Naive B cell (primary cell): ENCODE data around the gene SP8. TPM values are rescaled to one million over a fixed set of nuclear protein-coding genes. Genes with fewer than 3 reads are reported as not detected.
A peak's percentile ranks its signal among the peaks of the same experiment; 100 is the strongest.

Experiments used
- ATAC-seq, 2 donors: fragments of 150-1000 bp; cut with Tn5 transposase; 2 replicates each; pipeline ENCODE4 v1.10.0; 2021; ENCODE audit warnings: low read depth in 2 of 2, mild to moderate bottlenecking in 2 of 2, moderate library complexity in 2 of 2
- DNase-seq: peaks from one replicate; pipeline ENCODE4 v3.0.0; 2022
- H3K27ac Mint-ChIP-seq, 6 donors: one replicate each; pipeline ENCODE4 v1.8.0; 2020 to 2022; ENCODE audit warnings: mild to moderate bottlenecking in 6 of 6, mixed read lengths in 6 of 6, moderate library complexity in 5 of 6, inconsistent platforms in 2 of 6
- H3K27me3 Mint-ChIP-seq, 3 donors: one replicate each; pipeline ENCODE4 v1.8.0; 2021 to 2022; ENCODE audit warnings: mixed read lengths in 3 of 3, mild to moderate bottlenecking in 1 of 3
- H3K36me3 Mint-ChIP-seq, 2 donors: one replicate each; pipeline ENCODE4 v1.8.0; 2020 to 2022; ENCODE audit warnings: mixed read lengths in 2 of 2, inconsistent platforms in 1 of 2, mild to moderate bottlenecking in 1 of 2
- H3K4me1 Mint-ChIP-seq, 3 donors: one replicate each; pipeline ENCODE4 v1.8.0; 2020 to 2022; ENCODE audit warnings: mixed read lengths in 3 of 3, inconsistent platforms in 1 of 3, mild to moderate bottlenecking in 1 of 3, moderate library complexity in 1 of 3
- H3K4me3 Mint-ChIP-seq, 8 donors: one replicate each; pipeline ENCODE4 v1.8.0; 2020 to 2022; ENCODE audit warnings: mild to moderate bottlenecking in 8 of 8, mixed read lengths in 8 of 8, moderate library complexity in 8 of 8, inconsistent platforms in 2 of 8
- H3K9me3 Mint-ChIP-seq, 7 donors: one replicate each; pipeline ENCODE4 v1.8.0; 2020 to 2022; ENCODE audit warnings: mixed read lengths in 7 of 7, mild to moderate bottlenecking in 5 of 7, inconsistent platforms in 2 of 7, moderate library complexity in 1 of 7
- polyA plus RNA-seq, 6 donors: library from polyadenylated mRNA; unstranded; fragments of 300-500 nt; fragmentation: Illumina TruSeq; gene quantifications; one replicate each; pipeline ENCODE4 v1.2.3, GENCODE V29; 2021; ENCODE audit warnings: low read depth in 6 of 6

SP8 gene
- polyA plus RNA-seq, 6 donors from 2014 or later, result not detected

GRCh38 chr7:20738518-20739481 lies 47.9 kb downstream of the SP8 start:
- peaks cover 4 to 7% (median 5%) of the 10 kb centered on the region in 3 donors for H3K27me3 Mint-ChIP-seq
- H3K4me1 Mint-ChIP-seq, result no peaks in the 10 kb centered on the region
- ATAC-seq, result no peak
- no peaks in the 10 kb centered on the region for H3K36me3 Mint-ChIP-seq
- H3K27ac Mint-ChIP-seq, result peak overlapping the region in 1 of 6 donors; percentile 23
- no peak for DNase-seq
- H3K9me3 Mint-ChIP-seq, result peaks cover 0 to 4% (median 0%) of the 10 kb centered on the region in 7 donors
- H3K4me3 Mint-ChIP-seq, result no peak overlapping the region

- H3K36me3 Mint-ChIP-seq, result no peaks in the 10 kb centered on the region
- H3K27me3 Mint-ChIP-seq, result no peaks in the 10 kb centered on the region
- DNase-seq (no peak), ATAC-seq (no peak)
- H3K4me1 Mint-ChIP-seq, result no peaks in the 10 kb centered on the region
- peaks cover 0 to 4% (median 0%) of the 10 kb centered on the region in 7 donors for H3K9me3 Mint-ChIP-seq
- no peak overlapping the region for H3K27ac Mint-ChIP-seq
- no peak overlapping the region for H3K4me3 Mint-ChIP-seq
Measured at GRCh38 chr7:20737840-20738448, 48.7 kb downstream of the SP8 start.

DNA sequence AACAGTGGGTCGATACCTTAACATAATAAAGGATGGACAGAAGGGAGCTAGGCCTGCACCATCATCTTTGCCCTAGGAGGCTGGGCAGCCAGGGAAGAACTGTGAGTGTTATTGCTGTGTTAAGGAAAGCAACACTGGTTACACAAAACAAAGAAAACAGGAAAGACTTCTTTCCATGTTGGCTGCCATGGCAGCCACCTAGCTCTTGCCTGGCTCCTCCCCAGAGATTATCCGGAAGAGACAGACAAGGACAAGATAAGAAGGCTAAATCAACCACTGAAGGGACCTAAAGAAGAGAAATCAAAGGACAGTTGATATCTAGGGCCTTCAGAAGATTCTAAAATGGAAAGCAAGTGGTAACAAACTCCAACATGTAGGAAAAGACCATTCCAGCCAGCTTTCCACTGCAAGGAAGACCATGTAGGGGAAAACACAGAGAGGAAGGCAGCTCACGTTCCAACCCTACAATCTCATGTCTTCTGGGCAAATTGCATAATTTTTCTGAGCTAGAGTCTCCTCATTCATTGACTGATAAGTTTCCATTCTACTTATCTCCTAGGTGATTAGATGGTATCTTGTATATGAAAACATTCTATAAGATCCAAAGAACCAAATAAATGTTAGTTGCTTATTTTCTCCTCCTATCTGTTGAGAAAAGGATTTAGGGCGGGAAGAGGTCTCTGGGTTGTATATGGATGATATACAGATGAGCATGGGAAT lies 51.2 kb downstream of the SP8 start:
- no peaks in the 10 kb centered on the region for H3K36me3 Mint-ChIP-seq
- no peak overlapping the region for H3K27ac Mint-ChIP-seq
- peaks cover 8 to 10% (median 10%) of the 10 kb centered on the region in 3 donors for H3K27me3 Mint-ChIP-seq
- H3K9me3 Mint-ChIP-seq, result peaks cover 0 to 10% (median 0%) of the 10 kb centered on the region in 7 donors
- no peak overlapping the region for H3K4me3 Mint-ChIP-seq
- ATAC-seq, result no peak
- DNase-seq, result no peak
- H3K4me1 Mint-ChIP-seq, result no peaks in the 10 kb centered on the region

Other genes starting within 250 kb of the SP8 start
- gene ABCB5, start 171.2 kb downstream of the SP8 start, polyA plus RNA-seq, result not detected